GM19193 (cell line): Measurements from ENCODE around the gene IRF8.

ENCODE experiments used
- POLR2A ChIP-seq: IDR thresholded peaks from 4 replicates; pipeline ENCODE4 v1.6.1; 2011; ENCODE audit not compliant: insufficient read depth, insufficient read length; ENCODE audit errors: extremely low read depth

The IRF8 gene

DNA sequence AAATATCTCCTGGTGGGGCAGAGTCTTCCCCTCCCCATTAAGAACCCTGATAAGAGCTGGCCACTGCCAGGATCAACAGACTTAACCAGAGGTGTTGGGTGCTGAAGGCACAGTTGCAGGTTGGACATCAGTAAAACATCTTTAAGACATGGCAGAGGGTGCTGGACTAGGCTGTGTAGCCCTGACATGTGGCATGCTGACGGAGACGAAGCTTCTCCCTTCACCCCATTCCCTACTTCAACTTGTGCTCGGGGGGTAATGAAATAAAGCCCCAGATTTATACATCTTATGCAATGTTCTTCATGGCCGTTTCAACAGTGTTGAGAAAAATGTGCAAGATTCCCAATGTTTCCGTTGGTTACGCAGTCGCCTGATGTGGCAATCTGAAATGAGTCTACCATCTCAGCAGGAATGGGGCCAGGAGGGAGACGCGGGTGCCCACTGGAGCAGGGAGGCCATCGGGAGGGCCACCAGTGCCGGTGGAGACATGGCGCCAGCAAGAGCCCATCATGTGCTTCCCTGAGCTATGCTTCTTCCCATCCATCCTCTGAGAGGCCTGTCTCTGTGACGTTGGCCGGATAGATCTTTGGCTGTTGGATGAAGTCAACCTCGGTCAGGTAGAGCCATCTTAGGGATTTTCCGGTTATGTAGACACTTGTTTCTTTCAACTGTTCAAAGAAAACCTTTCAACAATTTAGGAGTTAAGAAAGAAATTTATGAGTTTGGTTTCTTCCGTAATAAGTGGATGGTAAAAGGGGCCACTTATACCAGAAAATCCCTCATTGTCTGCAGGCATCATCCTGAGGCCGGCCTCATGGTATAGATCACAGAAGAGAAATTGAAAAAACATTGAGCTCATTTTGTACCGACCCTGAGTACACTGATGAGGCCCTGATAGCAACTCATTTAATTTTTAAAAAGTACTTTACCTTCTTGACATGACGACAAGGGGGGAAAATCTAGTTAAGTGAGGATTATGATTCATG is 6.4 kb downstream of the IRF8 start:
- no peak for TF ChIP-seq POLR2A

DNA sequence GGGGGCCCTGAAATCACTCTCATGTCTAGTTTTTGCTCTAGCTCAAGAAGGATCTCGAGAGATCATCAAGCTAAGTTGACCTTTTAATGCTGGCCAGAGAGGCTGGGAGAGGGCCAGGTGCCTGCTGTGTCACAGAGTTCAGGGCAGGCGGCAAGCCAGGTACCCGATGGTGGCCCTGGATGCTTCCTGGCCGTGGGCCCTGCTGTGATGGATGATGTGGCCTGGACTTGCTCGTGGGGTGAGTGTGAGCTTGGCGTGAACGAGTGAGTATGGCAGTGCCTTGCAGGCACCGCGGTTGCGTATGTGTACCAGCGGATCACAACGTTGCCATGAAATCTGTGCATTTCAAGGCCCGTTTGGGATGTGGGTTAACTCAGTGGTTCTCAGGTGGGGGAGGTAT is 7.4 kb downstream of the IRF8 start:
- peak; percentile 20 for TF ChIP-seq POLR2A

DNA sequence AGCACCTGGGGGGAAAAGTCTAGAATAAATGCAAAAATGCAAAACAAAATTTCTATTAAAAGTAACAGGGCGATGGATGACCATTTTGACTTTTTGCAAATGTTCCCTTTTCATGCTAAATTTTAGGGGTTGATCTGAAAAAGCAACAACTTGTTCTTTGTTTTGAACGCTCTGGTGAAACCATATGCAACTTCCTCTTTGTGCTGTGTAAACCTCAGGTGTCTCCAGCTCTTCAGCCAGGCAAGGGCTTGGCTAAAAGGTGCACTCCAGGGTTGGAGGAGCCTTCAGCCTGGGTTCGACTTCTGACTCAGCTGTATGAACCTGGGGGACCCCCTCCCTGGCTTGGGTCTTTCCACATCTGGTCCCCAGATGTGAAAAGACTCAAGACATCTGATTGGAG is 9.5 kb downstream of the IRF8 start:
- TF ChIP-seq POLR2A: no peak

DNA sequence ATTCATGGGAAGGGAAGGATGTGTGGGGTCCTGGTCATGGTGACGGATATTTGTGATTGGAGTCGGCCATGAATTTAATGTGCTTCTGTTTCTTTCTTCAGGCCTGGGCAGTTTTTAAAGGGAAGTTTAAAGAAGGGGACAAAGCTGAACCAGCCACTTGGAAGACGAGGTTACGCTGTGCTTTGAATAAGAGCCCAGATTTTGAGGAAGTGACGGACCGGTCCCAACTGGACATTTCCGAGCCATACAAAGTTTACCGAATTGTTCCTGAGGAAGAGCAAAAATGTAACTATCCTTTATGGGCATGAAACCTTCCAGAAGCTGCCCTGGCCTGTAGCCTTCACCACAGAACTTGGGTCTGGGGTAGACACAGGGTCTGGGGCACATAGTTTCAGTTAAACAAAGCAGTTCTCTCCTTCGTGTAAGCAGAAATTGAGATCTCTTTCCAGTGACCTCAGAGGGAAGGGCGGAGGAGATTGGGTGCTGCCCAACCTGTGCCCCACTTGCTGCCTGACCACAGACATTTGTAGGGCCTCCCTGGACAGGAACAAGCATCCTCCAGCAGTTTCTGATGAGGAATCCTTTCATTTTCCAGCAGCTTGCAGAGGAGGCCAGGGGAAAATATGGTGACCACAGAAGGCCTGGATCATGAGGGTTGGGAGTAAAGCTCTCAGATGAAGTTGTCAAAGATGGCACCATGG is 10.1 kb downstream of the IRF8 start:
- TF ChIP-seq POLR2A: no peak

DNA sequence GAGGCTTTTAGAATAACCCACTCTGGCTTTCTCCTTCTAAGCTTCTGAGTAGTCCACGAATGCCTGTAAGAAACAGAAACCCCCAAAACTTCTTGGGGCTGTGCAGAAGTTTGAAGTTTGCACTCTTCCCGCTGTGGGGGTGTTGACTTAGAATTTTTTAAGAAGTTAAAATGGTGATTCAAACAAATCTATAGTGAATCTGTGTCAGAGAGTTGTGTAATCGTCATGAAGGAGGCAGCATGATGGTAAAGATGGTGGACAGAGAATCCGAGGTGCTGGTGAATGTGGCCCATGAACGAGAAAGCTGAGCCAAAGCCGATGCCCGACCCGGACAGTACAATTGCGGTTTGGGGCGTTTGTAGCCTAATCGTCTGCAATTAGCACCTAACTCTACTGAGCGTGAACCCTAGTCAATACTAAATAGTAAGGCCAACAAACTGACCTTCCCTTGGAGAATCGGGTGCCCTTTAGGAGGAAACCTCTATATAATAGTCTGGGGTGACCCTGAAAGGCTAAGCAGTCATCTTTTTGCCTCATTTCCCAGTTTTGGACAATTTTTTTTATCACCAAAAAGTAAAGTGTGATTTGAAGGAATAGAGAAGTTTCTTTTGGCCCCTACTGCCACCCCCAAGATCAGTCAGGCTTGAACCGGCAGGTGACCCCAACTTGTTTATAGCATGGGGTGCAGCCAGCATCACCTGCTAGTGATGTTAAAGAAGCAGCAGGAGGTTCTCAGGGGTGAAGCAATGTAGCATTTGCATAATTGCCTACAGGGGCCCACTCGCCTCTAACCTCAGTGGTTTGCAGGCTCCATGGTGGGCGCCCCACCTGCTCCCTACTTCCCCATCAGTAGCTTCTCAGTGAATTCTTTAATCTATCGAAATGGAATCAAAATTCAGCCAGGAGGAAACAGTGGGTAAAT is 11.2 kb downstream of the IRF8 start:
- no peak for TF ChIP-seq POLR2A

DNA sequence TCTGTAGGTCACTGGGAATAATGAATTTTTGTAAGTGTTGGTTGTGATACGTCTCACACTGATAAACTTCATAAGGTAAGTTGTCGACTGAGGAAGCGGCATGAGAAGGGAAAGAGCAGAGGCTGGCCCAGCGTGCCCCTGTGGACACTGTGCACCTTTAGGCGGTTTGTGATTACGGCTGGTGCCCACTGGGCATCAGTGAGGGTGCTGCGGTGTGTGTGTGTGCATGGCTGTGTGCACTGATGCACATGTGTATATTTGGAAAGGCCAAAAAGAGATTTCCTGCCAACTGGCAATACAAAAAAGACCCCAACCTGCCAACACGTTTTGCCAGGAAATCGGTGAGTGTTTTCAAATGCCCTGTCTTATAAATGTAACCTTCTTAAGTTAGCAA is 11.9 kb downstream of the IRF8 start:
- no peak for TF ChIP-seq POLR2A

DNA sequence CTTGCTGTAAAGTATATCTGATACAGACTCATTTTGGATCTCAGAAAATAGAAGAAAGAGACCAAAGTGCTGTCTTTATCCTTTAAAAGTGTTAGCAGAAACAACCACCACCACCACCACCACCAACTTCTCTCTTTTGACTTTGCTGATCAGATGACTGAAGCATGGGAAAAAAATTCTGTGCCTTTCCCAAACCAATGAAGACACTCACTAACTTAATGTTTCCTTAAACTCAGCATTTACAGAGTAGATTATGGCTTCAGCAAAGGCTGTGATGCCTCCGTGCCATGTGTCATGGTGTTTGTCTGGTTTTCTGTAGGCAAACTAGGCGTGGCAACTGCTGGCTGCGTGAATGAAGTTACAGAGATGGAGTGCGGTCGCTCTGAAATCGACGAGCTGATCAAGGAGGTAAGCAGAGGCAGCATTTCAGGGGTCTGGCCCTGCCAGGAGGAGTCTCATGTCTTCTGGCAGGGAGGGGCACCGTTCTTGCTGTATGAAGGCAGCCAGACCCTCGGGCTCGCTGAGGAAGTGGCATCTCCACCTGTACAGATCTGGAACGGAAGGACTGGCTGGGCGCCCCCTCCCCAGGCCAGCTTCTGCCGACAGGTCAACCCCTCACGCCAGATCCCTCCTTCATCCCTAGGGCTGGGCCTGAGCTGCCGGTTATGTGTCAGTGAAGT is 12.4 kb downstream of the IRF8 start:
- TF ChIP-seq POLR2A: no peak

DNA sequence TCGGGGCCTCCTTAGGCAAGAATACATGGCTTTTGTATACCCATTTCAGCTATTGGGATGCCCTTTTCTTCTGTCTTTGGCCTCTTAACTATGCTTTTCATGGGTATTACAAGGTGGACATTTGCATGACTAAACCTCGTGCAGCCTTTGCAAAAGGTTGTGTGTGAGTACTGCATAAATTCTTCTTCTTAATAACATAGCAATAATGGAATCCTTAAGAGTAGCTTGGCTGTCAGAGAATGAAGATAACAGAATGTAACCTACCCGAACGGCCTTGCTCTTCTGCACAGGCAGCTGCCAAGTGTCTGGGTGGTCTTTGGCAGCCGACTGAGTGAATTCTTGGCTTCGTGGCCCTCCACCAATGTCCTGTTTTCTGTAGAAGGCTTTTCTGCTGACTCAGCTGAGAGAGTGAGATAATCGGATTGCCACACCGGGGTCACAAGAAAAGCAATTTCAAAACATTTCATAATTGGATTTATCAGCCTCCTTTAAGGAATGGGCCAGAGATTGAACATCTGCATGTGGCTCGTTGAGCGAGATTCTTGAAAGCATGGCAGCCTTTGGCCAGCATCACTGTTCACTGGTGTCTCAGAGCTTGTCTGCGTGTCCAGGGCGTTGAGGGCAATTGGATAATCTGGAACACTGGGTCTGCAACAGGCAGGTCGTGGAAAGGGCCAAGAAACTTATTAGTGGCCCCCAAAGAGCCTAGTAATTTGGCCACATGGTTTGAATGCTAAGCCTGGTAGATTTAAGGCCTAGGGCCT is 13.4 kb downstream of the IRF8 start:
- TF ChIP-seq POLR2A: no peak

GRCh38 chr16:85913141-85913601 is 14.2 kb downstream of the IRF8 start:
- peak; percentile 21 for TF ChIP-seq POLR2A

- TF ChIP-seq POLR2A: no peak
These were observed 14.9 kb downstream of the IRF8 start for GRCh38 chr16:85913688-85914422.

DNA sequence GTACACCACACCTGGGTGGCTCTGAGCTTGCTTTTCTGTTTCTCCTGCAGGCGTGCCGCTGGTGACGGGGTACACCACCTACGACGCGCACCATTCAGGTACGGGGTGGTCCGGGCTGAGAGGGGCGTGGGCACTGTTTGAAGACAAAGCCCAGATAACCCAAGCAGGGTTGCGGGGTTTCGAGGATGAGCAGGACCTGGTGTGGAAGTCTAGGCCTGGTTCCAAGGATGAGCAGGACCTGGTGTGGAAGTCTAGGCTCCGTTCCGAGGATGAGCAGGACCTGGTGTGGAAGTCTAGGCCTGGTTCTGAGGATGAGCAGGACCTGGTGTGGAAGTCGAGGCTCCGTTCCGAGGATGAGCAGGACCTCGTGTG is 15.4 kb downstream of the IRF8 start:
- no peak for TF ChIP-seq POLR2A

GRCh38 chr16:85915125-85915845 is 16.3 kb downstream of the IRF8 start:
- TF ChIP-seq POLR2A: no peak

GRCh38 chr16:85916141-85916890 is 17.4 kb downstream of the IRF8 start:
- peak; percentile 1 for TF ChIP-seq POLR2A
